Heart left ventricle (tissue), 16 donors: ENCODE results near the gene AGO3. TPM values are rescaled to one million over a fixed set of nuclear protein-coding genes. Genes with fewer than 3 reads are reported as not detected.

Source experiments
- ATAC-seq, 4 donors: fragments of 200-7000 bp; cut with Tn5 transposase; one replicate each; pipeline ENCODE4 v1.9.1; 2020 to 2022; ENCODE audit warnings: moderate library complexity in 4 of 4, mild to moderate bottlenecking in 3 of 4, moderate number of reproducible peaks in 1 of 4
- DNase-seq, 5 donors: peaks; one replicate each; pipeline ENCODE4 v3.0.0-alpha.2; 2020
- H3K27ac ChIP-seq, 12 donors: fragments of 200-600 bp; sonication (generic) in 4 of 12; one replicate each; pipeline versions ENCODE4 v1.5.0 to v1.8.0; 2016 to 2022; ENCODE audit warnings: mild to moderate bottlenecking in 2 of 12
- H3K27me3 ChIP-seq, 9 donors: fragments of 200-600 bp; sonication (generic) in 2 of 9; one replicate each; pipeline versions ENCODE4 v1.5.1 to v1.8.0; 2016 to 2022; ENCODE audit warnings: mild to moderate bottlenecking in 3 of 9
- H3K36me3 ChIP-seq, 9 donors: fragments of 200-600 bp; sonication (generic) in 2 of 9; one replicate each; pipeline versions ENCODE4 v1.5.0 to v1.8.0; 2018 to 2022; ENCODE audit warnings: mild to moderate bottlenecking in 2 of 9
- H3K4me1 ChIP-seq, 12 donors: fragments of 200-600 bp; sonication (generic) in 4 of 12; one replicate each; pipeline versions ENCODE4 v1.5.0 to v1.8.0; 2016 to 2022; ENCODE audit warnings: mild to moderate bottlenecking in 3 of 12
- H3K4me3 ChIP-seq, 12 donors: fragments of 200-600 bp; sonication (generic) in 4 of 12; one replicate each; pipeline versions ENCODE4 v1.5.0 to v1.8.0; 2017 to 2022; ENCODE audit warnings: mild to moderate bottlenecking in 9 of 12, moderate library complexity in 4 of 12
- H3K9me3 ChIP-seq, 12 donors: fragments of 200-600 bp; sonication (generic) in 4 of 12; one replicate each; pipeline versions ENCODE4 v1.5.0 to v1.8.0; 2016 to 2022; ENCODE audit warnings: mild to moderate bottlenecking in 1 of 12
- CTCF ChIP-seq, 12 donors: fragments of 200-600 bp; sonication (generic) in 4 of 12; IDR thresholded peaks; one replicate each; pipeline versions ENCODE4 v1.5.0 to v1.8.0; 2018 to 2022; ENCODE audit warnings: antibody characterized with exemption in 12 of 12, mild to moderate bottlenecking in 5 of 12
- POLR2A ChIP-seq, 2 donors: fragments of 450-650 bp; IDR thresholded peaks; one replicate each; pipeline ENCODE4 v1.6.1; 2017; ENCODE audit warnings: antibody characterized with exemption in 2 of 2, mild to moderate bottlenecking in 2 of 2, moderate library complexity in 2 of 2
- whole genome bisulfite sequencing, 4 donors: extraction: QIAGEN DNeasy Blood & Tissue Kit in 2 of 4; methylation state at CpG; one replicate each; pipeline versions ENCODE4 v1.1.5 to v1.1.7; 2013 to 2018; 5-methylcytosine and 5-hydroxymethylcytosine counted together
- intact Hi-C, 10 donors: fragments of 100-400 bp; cut with DNase I; formaldehyde crosslinking; loops; one replicate each; pipeline versions ENCODE4 v1.11.1 to v1.14.2; 2022
- polyA plus RNA-seq, 2 donors: library from polyadenylated mRNA; stranded (reverse); fragments of 200-250 nt; gene quantifications; one replicate each; pipeline ENCODE4 v1.2.3, GENCODE V29; 2013
- total RNA-seq, 9 donors: library from RNA; depleted of rRNA in 2 of 9; stranded (reverse); fragments of >200 nt in 2 of 9; fragmentation: NEBNext Ultra II Directional in 3 of 9; extraction: Animal tissue kit (Norgen Biotek cat#: 25700) in 3 of 9; gene quantifications; one replicate each; pipeline versions ENCODE4 v1.1.0 to v1.2.4, GENCODE V29; 2016 to 2023
- donor health status: ischemic (EF 13 %, LVEDD 7.1; RV severe dilation, severe dysfunction).
- donor health status: healthy with polysubstance abuse.
- donor health status: DM: no; HTN: yes; CAD: no.
- donor health status: DM: no; HTN: no; CAD: no.
- donor health status: ischemic (EF 25% LVEDD 6.9; RV normal size, moderate dysfunction).
- donor health status: ischemic (EF 25% LVEDD 5.7; RV mildly dilated, moderate dysfunction).
- donor health status: healthy.
- donor health status: DM: yes; HTN: yes; CAD: no.
- donor health status: ischemic (EF 35%, LVEDD 5.7; RV mildly dilated, moderate dysfunction).
- donor health status: nonischemic (EF 11% LVEDD 7.7; RV severe dilation, severe dysfunction).
- donor health status: DM: yes; HTN: yes; CAD: no.
- donor health status: PGD.
- donor health status: ischemic (EF 29% LVEDD 5.4; RV normal size, mild dysfunction).
- donor health status: nonischemic (EF 23%, LVEDD 6.1; RV moderate dilation, normal function).

AGO3 gene
- total and polyA plus RNA-seq, 11 donors = 2.8 to 18.8 (median 12.2) TPM

GRCh38 chr1:36100376-36100775 lies 169.5 kb downstream of the AGO3 start:
- peaks cover 0 to 10% (median 2%) of the 10 kb centered on the region in 9 donors for H3K36me3 ChIP-seq
- H3K4me3 ChIP-seq = no peak overlapping the region
- TF ChIP-seq CTCF (IDR thresholded peaks at IDR 0.05) = no peak
- TF ChIP-seq POLR2A (IDR thresholded peaks at IDR 0.05) = no peak
- intact Hi-C loops = loop anchor here in 7 of 10 donors (1.0 to 10.0 kb wide), 8 partner anchors 34 to 322 kb away; no protein-coding TSS in a partner anchor
- 68 to 80% (median 77%) methylated on average over 6 of the region's 6 CpGs for WGBS, 4 donors
- ATAC-seq (peak in 1 of 4 donors; percentile 17), DNase-seq (no peak)
- H3K9me3 ChIP-seq = no peaks in the 10 kb centered on the region
- peaks cover 0 to 22% (median 4%) of the 10 kb centered on the region in 12 donors for H3K4me1 ChIP-seq
- H3K27me3 ChIP-seq = no peaks in the 10 kb centered on the region
- no peak overlapping the region for H3K27ac ChIP-seq

DNA sequence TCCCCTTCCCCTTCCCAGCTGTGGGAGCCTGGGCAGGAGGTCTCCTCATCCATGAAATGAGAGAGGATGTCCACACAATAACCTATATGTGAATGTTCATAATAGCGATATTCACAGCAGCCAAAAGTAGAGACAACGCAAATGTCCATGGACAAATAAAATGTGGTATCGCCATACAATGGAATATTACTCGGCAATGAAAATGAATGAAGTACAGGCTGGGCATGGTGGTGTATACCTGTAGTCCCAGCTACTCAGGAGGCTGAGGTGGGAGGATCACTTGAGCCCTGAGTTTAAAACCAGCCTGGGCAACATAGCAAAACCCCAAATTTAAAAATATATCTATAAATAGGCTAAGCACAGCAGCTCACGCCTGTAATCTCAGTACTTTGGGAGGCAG lies 170.6 kb downstream of the AGO3 start:
- 96 to 97% (median 96%) methylated on average over 5 of the region's 5 CpGs for WGBS, 4 donors

GRCh38 chr1:36106269-36106668 lies 175.4 kb downstream of the AGO3 start:
- no peaks in the 10 kb centered on the region for H3K4me1 ChIP-seq
- DNase-seq (no peak), ATAC-seq (no peak)
- H3K4me3 ChIP-seq = no peak overlapping the region
- intact Hi-C loops = loop anchor here in 1 of 10 donors (10.0 kb wide), 2 partner anchors 79 to 189 kb away; no protein-coding TSS in a partner anchor
- H3K36me3 ChIP-seq = no peaks in the 10 kb centered on the region
- no peaks in the 10 kb centered on the region for H3K27me3 ChIP-seq
- H3K27ac ChIP-seq = no peak overlapping the region
- 44 to 62% (median 50%) methylated on average over 5 of the region's 5 CpGs for WGBS, 4 donors
- no peaks in the 10 kb centered on the region for H3K9me3 ChIP-seq
- TF ChIP-seq CTCF (IDR thresholded peaks at IDR 0.05) (no peak), POLR2A (IDR thresholded peaks at IDR 0.05) (no peak)

More for the DNA sequence above, 170.6 kb downstream of the AGO3 start:
- peaks cover 0 to 12% (median 2%) of the 10 kb centered on the region in 12 donors for H3K4me1 ChIP-seq
- no peaks in the 10 kb centered on the region for H3K9me3 ChIP-seq
- TF ChIP-seq CTCF (IDR thresholded peaks at IDR 0.05) (no peak), POLR2A (IDR thresholded peaks at IDR 0.05) (no peak)
- ATAC-seq (no peak), DNase-seq (no peak)
- H3K36me3 ChIP-seq = peaks cover 0 to under 1% (median 0%) of the 10 kb centered on the region in 9 donors
- no peak overlapping the region for H3K27ac ChIP-seq
- intact Hi-C loops = loop anchor here in 7 of 10 donors (1.0 to 10.0 kb wide), 8 partner anchors 33 to 321 kb away; no protein-coding TSS in a partner anchor
- H3K27me3 ChIP-seq = no peaks in the 10 kb centered on the region
- H3K4me3 ChIP-seq = no peak overlapping the region

GRCh38 chr1:36107394-36107793 lies 176.5 kb downstream of the AGO3 start:
- TF ChIP-seq POLR2A (IDR thresholded peaks at IDR 0.05) = no peak
- TF ChIP-seq CTCF (IDR thresholded peaks at IDR 0.05) = no peak
- intact Hi-C loops = loop anchor here in 1 of 10 donors (10.0 kb wide), 2 partner anchors 77 to 187 kb away; no protein-coding TSS in a partner anchor

More at GRCh38 chr1:36107394-36107793, 176.5 kb downstream of the AGO3 start:
- no peaks in the 10 kb centered on the region for H3K9me3 ChIP-seq
- 82 to 86% (median 83%) methylated on average over 9 of the region's 9 CpGs for WGBS, 4 donors
- no peaks in the 10 kb centered on the region for H3K27me3 ChIP-seq
- H3K27ac ChIP-seq = no peak overlapping the region
- ATAC-seq = peak in 1 of 4 donors; percentile 20
- no peak overlapping the region for H3K4me3 ChIP-seq
- DNase-seq = no peak
- H3K4me1 ChIP-seq = no peaks in the 10 kb centered on the region
- no peaks in the 10 kb centered on the region for H3K36me3 ChIP-seq
